GM10847 (cell line): ENCODE measurements around the gene ANP32B.

ENCODE experiments used
- POLR2A ChIP-seq: IDR thresholded peaks from 2 replicates; pipeline ENCODE4 v1.6.1; 2011; ENCODE audit not compliant: insufficient read length; ENCODE audit errors: extremely low read depth

The ANP32B gene

GRCh38 chr9:97982683-97983588 lies at the start of gene ANP32B:
Gene ANP32B, plus strand, starts transcription at chr9:97983341. Its CDS starts 215 bp downstream, at chr9:97983556.
- TF ChIP-seq POLR2A: peak; percentile 27

- TF ChIP-seq POLR2A: no peak
Observed at GRCh38 chr9:97934321-97935115, 48.6 kb upstream of the ANP32B start.

GRCh38 chr9:97935276-97935675 lies 47.9 kb upstream of the ANP32B start:
- TF ChIP-seq POLR2A: no peak

GRCh38 chr9:97936998-97937397 lies 46.1 kb upstream of the ANP32B start:
- TF ChIP-seq POLR2A: no peak

GRCh38 chr9:97938081-97938644 lies 45.0 kb upstream of the ANP32B start, which contains the start of gene HEMGN:
Gene HEMGN, minus strand, starts transcription at chr9:97938172. Its CDS starts 36 bp downstream, at chr9:97938136.
- no peak for TF ChIP-seq POLR2A

- no peak for TF ChIP-seq POLR2A
Observed at GRCh38 chr9:97940233-97940632, 42.9 kb upstream of the ANP32B start.

GRCh38 chr9:97940741-97941140 lies 42.4 kb upstream of the ANP32B start:
- no peak for TF ChIP-seq POLR2A

GRCh38 chr9:97941323-97941722 lies 41.8 kb upstream of the ANP32B start:
- no peak for TF ChIP-seq POLR2A

- no peak for TF ChIP-seq POLR2A
Observed at GRCh38 chr9:97943308-97943855, 39.8 kb upstream of the ANP32B start.

- TF ChIP-seq POLR2A: no peak
Observed at GRCh38 chr9:97944612-97945011, 38.5 kb upstream of the ANP32B start.

GRCh38 chr9:97954550-97954989 lies 28.6 kb upstream of the ANP32B start:
- TF ChIP-seq POLR2A: no peak

- no peak for TF ChIP-seq POLR2A
Observed at GRCh38 chr9:97956331-97956730, 26.8 kb upstream of the ANP32B start.

GRCh38 chr9:97958812-97959511 lies 24.2 kb upstream of the ANP32B start:
- TF ChIP-seq POLR2A: no peak

- TF ChIP-seq POLR2A: no peak
Observed at GRCh38 chr9:97959585-97959984, 23.6 kb upstream of the ANP32B start.

- TF ChIP-seq POLR2A: no peak
Observed at GRCh38 chr9:97961361-97961760, 21.8 kb upstream of the ANP32B start.
